ENCODE measurements around the gene DYNC2I2. TPM values are rescaled to one million over a fixed set of nuclear protein-coding genes. Genes with fewer than 3 reads are reported as not detected.
"Not testable (repeated sequence)": the region's sequence is repeated elsewhere in the genome, so short reads cannot be mapped to it uniquely, and the experiment has no call there.

The DYNC2I2 gene
- total RNA-seq, 3 donors from 2014 or later: 23.7 to 67.0 (median 54.1) TPM

- no peak for DNase-seq (ENCODE audit: low spot score in 2 of 2)
- H3K27ac ChIP-seq: peak overlapping the region; percentile 83 to 91
- intact Hi-C loops (cut with DNase I; ENCODE audit: low total_unique reads): no loop called here
- H3K9me3 ChIP-seq: no peaks in the 10 kb centered on the region
- H3K4me3 ChIP-seq: peak overlapping the region; percentile 80 to 97 (median 83)
- no peaks in the 10 kb centered on the region for H3K27me3 ChIP-seq
- H3K4me1 ChIP-seq: no peaks in the 10 kb centered on the region
- no peaks in the 10 kb centered on the region for H3K36me3 ChIP-seq
- TF ChIP-seq CTCF (IDR thresholded peaks at IDR 0.05): no peak
- no peak for TF ChIP-seq POLR2A (IDR thresholded peaks at IDR 0.05)
- TF ChIP-seq POLR2AphosphoS5 (IDR thresholded peaks at IDR 0.05): no peak
These were observed 47.1 kb upstream of the DYNC2I2 start for GRCh38 chr9:128703616-128704355.

GRCh38 chr9:128702949-128703615 is 46.4 kb upstream of the DYNC2I2 start:
- Histone ChIP-seq H3K9me3 (no peaks in the 10 kb centered on the region), H3K4me1 (no peaks in the 10 kb centered on the region), H3K4me3 (peak overlapping the region; percentile 80 to 97 (median 83)), H3K36me3 (no peaks in the 10 kb centered on the region), H3K27ac (peak overlapping the region; percentile 83 to 91), H3K27me3 (no peaks in the 10 kb centered on the region)
- TF ChIP-seq POLR2AphosphoS5 (IDR thresholded peaks at IDR 0.05): no peak
- TF ChIP-seq CTCF (IDR thresholded peaks at IDR 0.05): no peak
- no peak for TF ChIP-seq POLR2A (IDR thresholded peaks at IDR 0.05)
- intact Hi-C loops (cut with DNase I; ENCODE audit: low total_unique reads): no loop called here
- DNase-seq (ENCODE audit: low spot score in 2 of 2): no peak

- no peaks in the 10 kb centered on the region for H3K36me3 ChIP-seq
- H3K4me1 ChIP-seq: no peaks in the 10 kb centered on the region
- intact Hi-C loops (cut with DNase I; ENCODE audit: low total_unique reads): no loop called here
- DNase-seq (ENCODE audit: low spot score in 2 of 2): peak; percentile 67 to 88
- no peaks in the 10 kb centered on the region for H3K9me3 ChIP-seq
- TF ChIP-seq POLR2AphosphoS5 (IDR thresholded peaks at IDR 0.05) (peak in 2 of 3 donors; percentile 18 to 28), POLR2A (IDR thresholded peaks at IDR 0.05) (no peak), CTCF (IDR thresholded peaks at IDR 0.05) (peak; percentile 87)
- H3K27ac ChIP-seq: peak within 1 kb of the TSS; percentile 83 to 91
- H3K27me3 ChIP-seq: no peaks in the 10 kb centered on the region
- H3K4me3 ChIP-seq: peak within 1 kb of the TSS; percentile 80 to 97 (median 83)
These were observed 45.9 kb upstream of the DYNC2I2 start, which contains the start of gene PKN3 for GRCh38 chr9:128702445-128702948. Gene PKN3, plus strand, starts transcription at chr9:128702503. Its CDS starts 413 bp downstream, at chr9:128702916.

GRCh38 chr9:128701227-128701854 is 44.7 kb upstream of the DYNC2I2 start:
- Histone ChIP-seq H3K4me3 (no peak overlapping the region), H3K9me3 (no peaks in the 10 kb centered on the region), H3K27ac (no peak overlapping the region), H3K27me3 (no peaks in the 10 kb centered on the region), H3K4me1 (no peaks in the 10 kb centered on the region), H3K36me3 (no peaks in the 10 kb centered on the region)
- no peak for TF ChIP-seq POLR2AphosphoS5 (IDR thresholded peaks at IDR 0.05)
- no peak for TF ChIP-seq POLR2A (IDR thresholded peaks at IDR 0.05)
- TF ChIP-seq CTCF (IDR thresholded peaks at IDR 0.05): no peak
- intact Hi-C loops (cut with DNase I; ENCODE audit: low total_unique reads): no loop called here
- DNase-seq (ENCODE audit: low spot score in 2 of 2): no peak

- H3K4me1 ChIP-seq; H3K36me3 ChIP-seq; H3K27ac ChIP-seq; H3K4me3 ChIP-seq; H3K9me3 ChIP-seq; DNase-seq (ENCODE audit: low spot score in 2 of 2); H3K27me3 ChIP-seq; intact Hi-C loops (cut with DNase I; ENCODE audit: low total_unique reads): not testable (repeated sequence)
These were observed 42.6 kb upstream of the DYNC2I2 start for GRCh38 chr9:128699096-128699795.

Data from breast epithelium (tissue), 4 donors.